ENCODE measurements around the gene ZBTB46. TPM values are rescaled to one million over a fixed set of nuclear protein-coding genes. Genes with fewer than 3 reads are reported as not detected.

The ZBTB46 gene
- total RNA-seq, 1 experiment from 2014 or later = 27.1 TPM

- no peak overlapping the region for H3K27ac Mint-ChIP-seq
- peak overlapping the region; percentile 44 for H3K4me2 ChIP-seq (ENCODE audit: insufficient read depth, insufficient read length, low read length)
Measured at GRCh38 chr20:63847237-63848002, 16.4 kb upstream of the ZBTB46 start.

More at GRCh38 chr20:63847237-63848002, 16.4 kb upstream of the ZBTB46 start:
- no CpG with 5 or more reads among the region's 16 CpGs for WGBS (ENCODE audit: extremely low coverage, insufficient read length, low lambda C conversion rate)
- Histone ChIP-seq H3K14ac (ENCODE audit: insufficient read depth, low read length) (0 out of 2 replicates have a peak overlapping the region, but pooled peaks have one; percentile 16), H3K56ac (ENCODE audit: insufficient read length, low read depth, low read length) (no peak overlapping the region), H3K4me1 (ENCODE audit: insufficient read depth, low read length) (peaks cover 5% of the 10 kb centered on the region; the same call in 1 of the 2 replicates), H4K91ac (ENCODE audit: insufficient read length, low read depth, low read length) (no peak overlapping the region), H2BK5ac (ENCODE audit: insufficient read length, low read length) (no peak overlapping the region), H3K18ac (ENCODE audit: insufficient read length, low read depth, low read length) (peak overlapping the region; percentile 15), H3K23ac (ENCODE audit: insufficient read length, low read depth, low read length) (no peak overlapping the region), H2BK15ac (ENCODE audit: low read depth, low read length) (no peak overlapping the region), H4K20me1 (ENCODE audit: control insufficient read depth, insufficient read depth, insufficient read length) (no peaks in the 10 kb centered on the region), H4K5ac (ENCODE audit: insufficient read length, low read depth, low read length) (no peak overlapping the region), H2BK12ac (ENCODE audit: insufficient read length, low read depth, low read length) (no peak overlapping the region), H3K23me2 (ENCODE audit: insufficient read length, low read depth, low read length, poor library complexity, severe bottlenecking) (peaks cover 5% of the 10 kb centered on the region), H2BK20ac (ENCODE audit: low read depth, low read length, poor library complexity, severe bottlenecking) (no peak overlapping the region), H3K9me3 (ENCODE audit: control insufficient read depth, low read depth, low read length) (no peaks in the 10 kb centered on the region), H3T11ph (ENCODE audit: low read length) (no peak overlapping the region), H2AK5ac (ENCODE audit: insufficient read length, low read length) (no peak overlapping the region), H3K79me1 (ENCODE audit: insufficient read depth, low read depth, low read length, poor library complexity, severe bottlenecking) (no peaks in the 10 kb centered on the region), H2BK120ac (ENCODE audit: low read depth, low read length, poor library complexity, severe bottlenecking) (no peak overlapping the region), H3K4ac (ENCODE audit: low read depth, low read length) (no peak overlapping the region), H2AFZ (ENCODE audit: low read length) (no peak overlapping the region), H3K27ac (ENCODE audit: insufficient read length, low read depth, low read length) (peak overlapping the region; percentile 24), H4K8ac (replicated peaks; ENCODE audit: insufficient read length, low read depth, low read length) (no peak overlapping the region), H3K9ac (ENCODE audit: extremely low read depth, insufficient read length, low read length) (no peak overlapping the region), H3K27me3 (ENCODE audit: insufficient read depth, low read length) (no peaks in the 10 kb centered on the region), H3K79me2 (ENCODE audit: insufficient read depth, low read length) (no peaks in the 10 kb centered on the region)
- TF ChIP-seq CTCF (conservative IDR thresholded peaks at IDR 0.05) = no peak
- Mint-ChIP-seq H3K4me3 (no peak overlapping the region), H3K36me3 (ENCODE audit: insufficient read depth in 1 of 3, low read depth in 3 of 3) (no peaks in the 10 kb centered on the region), H3K4me1 (peaks cover 17 to 20% of the 10 kb centered on the region in 2 experiments), H3K9me3 (no peaks in the 10 kb centered on the region), H3K27me3 (ENCODE audit: low read depth) (peaks cover 10% of the 10 kb centered on the region)
- DNase-seq = peak; percentile 73
